Measurements from ENCODE around the gene PPP2R2C.

PPP2R2C gene

DNA sequence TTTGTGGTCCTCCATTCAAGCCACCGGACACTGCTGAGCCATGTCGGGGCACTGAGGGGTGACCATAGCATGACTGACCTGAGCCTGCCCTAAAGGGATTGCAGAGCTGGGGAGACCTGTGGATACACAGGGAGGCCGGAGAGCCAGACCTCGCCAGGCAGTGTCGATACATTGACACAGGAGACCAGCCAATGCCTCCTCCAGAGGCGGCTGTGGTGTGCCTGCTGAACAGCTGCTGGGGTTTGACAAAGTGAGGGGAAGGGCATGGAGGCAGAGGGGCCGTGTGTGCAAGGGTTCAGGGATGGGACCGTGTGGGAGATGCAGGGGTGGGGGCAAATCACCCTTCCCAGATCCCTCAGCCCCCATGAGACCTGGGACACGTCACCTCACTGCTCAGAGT is 48.0 kb downstream of the PPP2R2C start:
- Histone ChIP-seq H2AFZ (ENCODE audit: low read depth) (no peak overlapping the region), H3K27ac (no peak overlapping the region), H3K4me1 (ENCODE audit: low read depth, poor library complexity, severe bottlenecking) (no peaks in the 10 kb centered on the region), H3K36me3 (ENCODE audit: insufficient read depth) (no peaks in the 10 kb centered on the region), H4K20me1 (ENCODE audit: insufficient read depth) (no peaks in the 10 kb centered on the region), H3K4me3 (IDR thresholded peaks at IDR 0.05; ENCODE audit: insufficient read depth, low read depth, low read length) (no peak overlapping the region), H3K4me2 (no peak overlapping the region), H3K79me2 (ENCODE audit: insufficient read depth, low read depth) (no peaks in the 10 kb centered on the region), H3K9ac (no peak overlapping the region), H3K27me3 (ENCODE audit: insufficient read depth, low read depth) (peaks cover 2% of the 10 kb centered on the region; the same call in 1 of the 2 replicates)
- TF ChIP-seq, protein P1, sequence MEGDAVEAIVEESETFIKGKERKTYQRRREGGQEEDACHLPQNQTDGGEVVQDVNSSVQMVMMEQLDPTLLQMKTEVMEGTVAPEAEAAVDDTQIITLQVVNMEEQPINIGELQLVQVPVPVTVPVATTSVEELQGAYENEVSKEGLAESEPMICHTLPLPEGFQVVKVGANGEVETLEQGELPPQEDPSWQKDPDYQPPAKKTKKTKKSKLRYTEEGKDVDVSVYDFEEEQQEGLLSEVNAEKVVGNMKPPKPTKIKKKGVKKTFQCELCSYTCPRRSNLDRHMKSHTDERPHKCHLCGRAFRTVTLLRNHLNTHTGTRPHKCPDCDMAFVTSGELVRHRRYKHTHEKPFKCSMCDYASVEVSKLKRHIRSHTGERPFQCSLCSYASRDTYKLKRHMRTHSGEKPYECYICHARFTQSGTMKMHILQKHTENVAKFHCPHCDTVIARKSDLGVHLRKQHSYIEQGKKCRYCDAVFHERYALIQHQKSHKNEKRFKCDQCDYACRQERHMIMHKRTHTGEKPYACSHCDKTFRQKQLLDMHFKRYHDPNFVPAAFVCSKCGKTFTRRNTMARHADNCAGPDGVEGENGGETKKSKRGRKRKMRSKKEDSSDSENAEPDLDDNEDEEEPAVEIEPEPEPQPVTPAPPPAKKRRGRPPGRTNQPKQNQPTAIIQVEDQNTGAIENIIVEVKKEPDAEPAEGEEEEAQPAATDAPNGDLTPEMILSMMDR (conservative IDR thresholded peaks at IDR 0.05; ENCODE audit: low read depth, low read length) = no peak

GRCh38 chr4:6423575-6423974 is 48.8 kb downstream of the PPP2R2C start:
- Histone ChIP-seq H2AFZ (ENCODE audit: low read depth) (no peak overlapping the region), H3K4me2 (no peak overlapping the region), H3K27me3 (ENCODE audit: insufficient read depth, low read depth) (peaks cover 2% of the 10 kb centered on the region; the same call in 1 of the 2 replicates)

DNA sequence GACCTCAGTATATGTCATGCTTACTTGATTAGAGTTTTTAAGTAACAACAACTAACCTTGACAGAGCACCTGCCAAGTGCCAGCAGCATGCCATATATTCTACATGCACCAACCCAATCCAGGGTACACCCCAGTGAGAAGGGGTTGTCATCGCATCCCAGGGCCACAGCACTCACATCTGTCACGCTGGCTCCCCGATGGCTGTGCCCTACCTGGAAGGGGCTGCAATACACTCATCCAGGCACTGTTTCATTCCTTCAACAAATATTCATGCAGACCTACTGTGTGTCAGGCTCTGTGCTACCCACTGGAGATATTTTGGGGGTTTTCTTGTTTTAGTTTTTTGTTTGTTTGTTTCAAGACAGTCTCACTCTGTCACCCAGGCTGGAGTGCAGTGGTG is 49.5 kb downstream of the PPP2R2C start:
- H3K27me3 ChIP-seq (ENCODE audit: insufficient read depth, low read depth) = no peaks in the 10 kb centered on the region
- H3K4me1 ChIP-seq (ENCODE audit: low read depth, poor library complexity, severe bottlenecking) = no peaks in the 10 kb centered on the region
- no peak overlapping the region for H3K27ac ChIP-seq
- H3K79me2 ChIP-seq (ENCODE audit: insufficient read depth, low read depth) = no peaks in the 10 kb centered on the region
- H3K36me3 ChIP-seq (ENCODE audit: insufficient read depth) = no peaks in the 10 kb centered on the region
- no peak overlapping the region for H3K4me2 ChIP-seq
- H3K4me3 ChIP-seq (IDR thresholded peaks at IDR 0.05; ENCODE audit: insufficient read depth, low read depth, low read length) = no peak overlapping the region
- H2AFZ ChIP-seq (ENCODE audit: low read depth) = no peak overlapping the region
- TF ChIP-seq, protein P1 (conservative IDR thresholded peaks at IDR 0.05; ENCODE audit: low read depth, low read length) = no peak
- no peak overlapping the region for H3K9ac ChIP-seq
- no peaks in the 10 kb centered on the region for H4K20me1 ChIP-seq (ENCODE audit: insufficient read depth)

More at GRCh38 chr4:6423575-6423974, 48.8 kb downstream of the PPP2R2C start:
- H3K27ac ChIP-seq = no peak overlapping the region
- H3K36me3 ChIP-seq (ENCODE audit: insufficient read depth) = no peaks in the 10 kb centered on the region
- no peaks in the 10 kb centered on the region for H4K20me1 ChIP-seq (ENCODE audit: insufficient read depth)
- no peaks in the 10 kb centered on the region for H3K79me2 ChIP-seq (ENCODE audit: insufficient read depth, low read depth)
- no peak overlapping the region for H3K9ac ChIP-seq
- TF ChIP-seq, protein P1 (conservative IDR thresholded peaks at IDR 0.05; ENCODE audit: low read depth, low read length) = no peak
- no peaks in the 10 kb centered on the region for H3K4me1 ChIP-seq (ENCODE audit: low read depth, poor library complexity, severe bottlenecking)
- no peak overlapping the region for H3K4me3 ChIP-seq (IDR thresholded peaks at IDR 0.05; ENCODE audit: insufficient read depth, low read depth, low read length)

- Histone ChIP-seq H4K20me1 (ENCODE audit: insufficient read depth) (no peaks in the 10 kb centered on the region), H3K9ac (no peak overlapping the region), H3K79me2 (ENCODE audit: insufficient read depth, low read depth) (no peaks in the 10 kb centered on the region), H3K4me3 (IDR thresholded peaks at IDR 0.05; ENCODE audit: insufficient read depth, low read depth, low read length) (no peak overlapping the region), H3K4me2 (no peak overlapping the region), H3K36me3 (ENCODE audit: insufficient read depth) (no peaks in the 10 kb centered on the region), H3K27ac (no peak overlapping the region), H2AFZ (ENCODE audit: low read depth) (no peak overlapping the region), H3K27me3 (ENCODE audit: insufficient read depth, low read depth) (no peaks in the 10 kb centered on the region), H3K4me1 (ENCODE audit: low read depth, poor library complexity, severe bottlenecking) (no peaks in the 10 kb centered on the region)
- TF ChIP-seq, protein P1 (conservative IDR thresholded peaks at IDR 0.05; ENCODE audit: low read depth, low read length) = no peak
These were observed 50.3 kb downstream of the PPP2R2C start for GRCh38 chr4:6422105-6422504.
